Measurements from ENCODE around the gene OSBP2.
"Not testable (repeated sequence)": the region's sequence is repeated elsewhere in the genome, so short reads cannot be mapped to it uniquely, and the experiment has no call there.

OSBP2 gene

GRCh38 chr22:30704978-30705377 is 10.3 kb downstream of the OSBP2 start:
- H3K4me2 ChIP-seq (ENCODE audit: low read length) = no peak overlapping the region
- H2AFZ ChIP-seq = no peak overlapping the region
- no peak overlapping the region for H3K4me3 ChIP-seq (ENCODE audit: low read depth, low read length)
- H3K79me2 ChIP-seq = no peaks in the 10 kb centered on the region
- H3K4me1 ChIP-seq = no peaks in the 10 kb centered on the region
- H3K36me3 ChIP-seq (ENCODE audit: control insufficient read depth, insufficient read depth, low read length) = no peaks in the 10 kb centered on the region
- H3K27ac ChIP-seq = no peak overlapping the region
- H3K9me3 ChIP-seq (ENCODE audit: control insufficient read depth, low read length) = no peaks in the 10 kb centered on the region
- no peaks in the 10 kb centered on the region for H3K27me3 ChIP-seq (ENCODE audit: control insufficient read depth, insufficient read depth, low read length)
- no peak for TF ChIP-seq CTCF (IDR thresholded peaks at IDR 0.05)
- H3K9ac ChIP-seq = no peak overlapping the region

DNA sequence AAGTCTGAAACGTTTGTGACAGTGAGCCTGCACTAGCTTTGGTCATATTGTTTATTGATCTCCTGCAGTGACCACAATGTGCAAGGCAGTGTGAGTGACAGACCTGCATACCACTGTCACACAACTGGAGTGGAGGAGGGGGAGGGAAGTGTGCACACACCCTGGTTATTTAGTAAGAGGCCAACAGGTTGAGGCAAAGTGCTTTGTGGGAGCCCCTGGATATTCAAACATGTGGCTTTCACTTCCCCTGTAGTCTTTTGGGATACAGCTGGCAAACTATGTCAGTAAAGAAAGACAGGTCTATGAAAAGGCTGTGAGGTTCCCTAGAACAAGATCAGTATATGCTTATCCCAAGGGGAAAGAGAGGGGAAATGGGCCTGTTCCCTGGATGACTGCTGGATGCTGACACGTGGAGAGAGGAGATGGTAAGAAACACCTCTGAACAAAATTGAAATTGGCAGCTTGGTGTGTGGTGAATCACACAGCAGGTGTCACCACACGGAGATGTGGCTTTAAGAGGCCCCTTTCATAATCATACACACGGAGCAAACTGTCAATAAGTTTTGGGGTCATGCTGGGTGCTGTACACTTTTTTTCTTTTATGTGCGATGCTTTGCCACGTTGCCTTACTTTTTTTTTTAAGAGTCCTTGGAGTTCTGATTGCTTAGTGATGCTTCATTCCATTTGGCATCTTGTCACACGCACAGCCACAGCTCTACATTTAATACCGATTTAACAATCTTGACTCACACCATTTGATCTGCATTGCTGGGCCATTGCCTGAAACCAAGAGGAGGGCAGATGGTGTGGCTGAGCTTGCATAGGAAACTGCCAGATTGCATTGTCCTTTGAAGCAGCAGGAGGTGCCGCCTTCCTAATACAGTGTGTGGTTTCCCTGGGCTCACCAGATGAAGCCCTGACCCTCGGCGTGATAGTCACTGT is 11.3 kb downstream of the OSBP2 start:
- H3K4me2 ChIP-seq (ENCODE audit: low read length) = no peak overlapping the region
- H3K4me1 ChIP-seq = no peaks in the 10 kb centered on the region
- H3K9ac ChIP-seq = no peak overlapping the region
- H3K36me3 ChIP-seq (ENCODE audit: control insufficient read depth, insufficient read depth, low read length) = no peaks in the 10 kb centered on the region
- no peak for TF ChIP-seq CTCF (IDR thresholded peaks at IDR 0.05)
- no peak overlapping the region for H3K4me3 ChIP-seq (ENCODE audit: low read depth, low read length)
- H3K9me3 ChIP-seq (ENCODE audit: control insufficient read depth, low read length) = no peaks in the 10 kb centered on the region
- H3K79me2 ChIP-seq = no peaks in the 10 kb centered on the region
- H2AFZ ChIP-seq = no peak overlapping the region
- no peak overlapping the region for H3K27ac ChIP-seq
- H3K27me3 ChIP-seq (ENCODE audit: control insufficient read depth, insufficient read depth, low read length) = no peaks in the 10 kb centered on the region

DNA sequence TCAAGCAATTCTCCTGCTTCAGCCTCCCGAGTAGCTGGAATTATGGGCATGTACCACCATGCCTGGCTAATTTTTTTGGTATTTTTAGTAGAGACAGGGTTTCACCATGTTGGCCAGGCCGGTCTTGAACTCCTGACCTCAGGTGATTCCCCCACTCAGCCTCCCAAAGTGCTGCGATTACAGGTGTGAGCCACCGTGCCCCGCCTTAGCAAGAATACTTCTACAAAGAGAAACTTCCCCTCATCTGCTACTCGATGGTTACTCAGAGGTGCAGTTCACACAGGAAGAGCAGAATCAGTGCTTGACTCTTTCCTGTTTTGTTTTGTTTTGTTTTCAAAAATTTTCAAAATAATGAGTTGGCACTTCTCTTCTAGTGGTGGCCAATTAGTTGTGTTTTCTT is 15.3 kb downstream of the OSBP2 start:
- not testable (repeated sequence) for H3K27me3 ChIP-seq (ENCODE audit: control insufficient read depth, insufficient read depth, low read length); H2AFZ ChIP-seq; H3K36me3 ChIP-seq (ENCODE audit: control insufficient read depth, insufficient read depth, low read length); H3K79me2 ChIP-seq; H3K4me1 ChIP-seq; H3K4me3 ChIP-seq (ENCODE audit: low read depth, low read length); H3K27ac ChIP-seq; H3K9me3 ChIP-seq (ENCODE audit: control insufficient read depth, low read length); H3K4me2 ChIP-seq (ENCODE audit: low read length); H3K9ac ChIP-seq

DNA sequence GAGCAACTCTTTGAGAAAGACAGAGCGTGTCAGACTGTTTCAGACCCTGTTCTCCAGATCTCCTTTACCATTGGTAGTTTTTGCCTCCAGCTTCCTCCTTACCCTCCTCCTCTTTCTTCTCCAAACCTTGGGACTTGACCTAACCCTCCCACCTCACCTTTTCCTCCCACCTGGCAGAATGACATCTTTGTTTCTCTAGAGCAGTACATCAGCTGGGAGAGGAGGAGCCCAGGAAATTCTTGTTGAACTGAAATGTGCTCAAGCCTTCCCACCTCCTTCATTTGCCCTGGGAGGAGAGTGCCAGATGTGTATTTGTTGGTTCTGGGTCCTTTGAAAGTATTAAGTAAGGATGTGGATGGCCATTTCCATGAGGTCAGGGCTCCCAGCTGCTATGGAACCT is 17.4 kb downstream of the OSBP2 start:
- no peaks in the 10 kb centered on the region for H3K79me2 ChIP-seq
- H3K36me3 ChIP-seq (ENCODE audit: control insufficient read depth, insufficient read depth, low read length) = no peaks in the 10 kb centered on the region
- no peak overlapping the region for H2AFZ ChIP-seq
- no peak overlapping the region for H3K9ac ChIP-seq
- no peak overlapping the region for H3K4me2 ChIP-seq (ENCODE audit: low read length)
- H3K4me3 ChIP-seq (ENCODE audit: low read depth, low read length) = no peak overlapping the region
- TF ChIP-seq CTCF (IDR thresholded peaks at IDR 0.05) = no peak
- no peaks in the 10 kb centered on the region for H3K27me3 ChIP-seq (ENCODE audit: control insufficient read depth, insufficient read depth, low read length)
- no peaks in the 10 kb centered on the region for H3K9me3 ChIP-seq (ENCODE audit: control insufficient read depth, low read length)
- H3K4me1 ChIP-seq = no peaks in the 10 kb centered on the region
- H3K27ac ChIP-seq = no peak overlapping the region

- no peak for TF ChIP-seq CTCF (IDR thresholded peaks at IDR 0.05)
- H3K4me2 ChIP-seq (ENCODE audit: low read length) = no peak overlapping the region
- no peak overlapping the region for H2AFZ ChIP-seq
- H3K4me3 ChIP-seq (ENCODE audit: low read depth, low read length) = no peak overlapping the region
- no peaks in the 10 kb centered on the region for H3K79me2 ChIP-seq
- no peaks in the 10 kb centered on the region for H3K4me1 ChIP-seq
- no peak overlapping the region for H3K27ac ChIP-seq
- no peaks in the 10 kb centered on the region for H3K9me3 ChIP-seq (ENCODE audit: control insufficient read depth, low read length)
- H3K36me3 ChIP-seq (ENCODE audit: control insufficient read depth, insufficient read depth, low read length) = no peaks in the 10 kb centered on the region
- H3K9ac ChIP-seq = no peak overlapping the region
- H3K27me3 ChIP-seq (ENCODE audit: control insufficient read depth, insufficient read depth, low read length) = no peaks in the 10 kb centered on the region
Observed at GRCh38 chr22:30714062-30714461, 19.4 kb downstream of the OSBP2 start.
